CD4-positive, alpha-beta T cell treated with Interleukin-4 for 4 hours (primary cell): Measurements from ENCODE around the gene SPRY4.
"Not testable (repeated sequence)": the region's sequence is repeated elsewhere in the genome, so short reads cannot be mapped to it uniquely, and the experiment has no call there.

Source experiments
- DNase-seq: peaks from one replicate; pipeline ENCODE4 v3.0.0-alpha.2; 2020

SPRY4 gene

DNA sequence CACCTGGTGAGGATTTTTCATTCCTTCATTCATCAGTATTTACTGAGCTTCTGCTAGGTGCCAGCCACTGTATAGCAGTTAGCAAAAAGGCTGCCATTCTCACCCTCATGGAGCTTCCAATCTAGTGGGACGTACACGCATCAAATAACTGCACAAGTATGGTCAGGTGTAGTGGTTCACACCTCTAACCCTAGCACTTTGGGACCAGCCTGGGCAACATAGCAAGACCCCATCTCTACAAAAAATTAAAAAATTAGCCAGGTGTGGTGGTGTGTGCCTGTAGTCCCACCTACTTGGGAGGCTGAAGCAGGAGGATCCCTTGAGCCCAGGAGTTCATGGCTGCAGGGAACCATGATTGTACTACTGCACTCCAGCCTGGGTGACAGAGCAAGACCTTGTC, 8.9 kb upstream of the SPRY4 start:
- not testable (repeated sequence) for DNase-seq

DNA sequence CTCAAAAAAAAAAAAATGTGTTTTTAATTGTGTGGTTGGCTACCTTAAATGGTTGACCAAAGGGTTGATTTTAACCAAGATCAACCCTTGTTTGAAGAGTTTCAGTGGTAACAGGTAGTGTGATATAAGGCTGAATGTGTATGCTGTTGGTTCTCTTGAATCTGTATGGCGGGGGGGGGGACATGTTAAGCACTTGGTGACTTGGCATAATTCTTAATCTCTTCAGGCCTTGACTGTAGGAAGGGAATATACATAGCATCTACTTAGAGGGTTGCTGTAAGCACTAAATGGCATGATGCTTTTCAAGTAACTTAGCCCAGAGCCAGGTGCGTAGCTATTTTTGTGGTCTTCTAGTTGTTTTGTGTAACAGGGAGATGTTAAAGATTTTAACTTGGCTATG, 5.6 kb upstream of the SPRY4 start:
- no peak for DNase-seq

DNA sequence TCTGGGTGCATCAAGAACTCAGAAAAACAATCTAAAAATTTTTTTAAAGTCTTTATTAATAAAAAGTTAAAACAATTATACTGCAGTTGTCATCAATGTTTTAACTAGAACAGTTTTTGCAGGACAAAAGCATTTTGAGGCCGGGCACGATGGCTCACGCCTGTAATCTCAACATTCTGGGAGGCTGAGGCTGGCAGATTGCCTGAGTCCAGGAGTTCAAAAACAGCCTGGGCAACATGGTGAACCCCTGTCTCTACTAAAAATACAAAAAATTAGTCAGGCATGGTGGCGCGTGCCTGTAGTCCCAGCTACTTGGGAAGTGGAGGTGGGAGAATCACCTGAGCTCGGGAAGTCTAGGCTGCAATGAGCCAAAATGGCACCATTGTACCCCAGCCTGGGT, 5.2 kb upstream of the SPRY4 start:
- DNase-seq: no peak

DNA sequence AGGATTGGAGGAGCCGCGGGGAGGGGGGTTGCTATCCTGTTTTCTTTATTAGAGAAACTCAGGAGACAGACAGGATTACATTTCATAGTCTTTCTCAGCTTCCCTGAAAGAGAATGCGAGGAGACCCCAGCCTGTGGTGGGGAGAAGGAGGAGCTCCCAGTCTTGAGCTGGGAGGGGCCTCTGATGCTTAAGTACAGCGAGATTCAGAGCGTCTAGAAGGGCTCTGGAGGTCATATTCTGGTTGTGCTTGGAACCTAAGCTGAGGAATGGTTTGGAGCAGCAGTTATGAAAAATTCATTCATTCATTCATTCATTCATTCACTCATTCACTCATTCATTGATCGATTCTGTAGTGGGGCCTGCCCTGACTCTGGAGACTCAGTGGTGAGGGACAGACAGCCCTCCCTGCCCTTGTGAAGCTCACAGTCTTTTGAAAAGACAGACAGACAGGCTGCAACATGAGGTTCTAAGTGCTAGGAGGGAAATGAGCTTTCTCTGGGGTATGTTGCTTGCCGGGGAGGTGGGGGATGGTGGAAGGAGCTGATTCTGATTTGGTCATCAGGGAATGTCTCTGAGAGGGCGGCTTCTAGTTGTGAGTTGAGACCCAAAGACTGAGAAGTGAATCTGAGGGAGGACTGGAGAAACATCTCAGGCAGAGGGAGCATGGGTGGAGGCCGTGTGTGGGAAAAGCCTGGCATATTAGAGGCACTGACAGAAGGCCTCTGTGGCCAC, 2.5 kb upstream of the SPRY4 start:
- no peak for DNase-seq

DNA sequence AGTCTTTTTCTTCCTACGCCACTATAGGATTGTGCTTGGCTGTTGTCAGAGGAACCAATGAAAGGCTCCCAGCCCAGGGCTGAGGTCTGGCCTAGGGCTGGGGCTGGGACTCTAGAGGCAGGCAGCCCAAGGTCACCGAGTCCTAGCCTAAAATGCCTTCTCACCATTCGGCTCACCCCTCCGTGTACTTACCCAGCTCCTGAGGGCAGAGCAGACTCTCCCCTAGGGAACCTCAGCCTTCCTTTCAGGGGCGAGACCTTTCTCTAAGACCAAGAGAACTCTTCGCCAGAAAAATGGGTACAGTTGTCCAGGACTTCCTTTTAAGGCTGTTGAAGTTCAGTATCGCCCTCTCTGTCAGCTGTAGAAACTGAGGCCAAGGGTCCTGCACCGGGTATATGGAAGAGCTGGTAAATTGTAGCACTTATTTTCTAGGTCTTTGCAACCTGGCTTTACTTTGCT, 1.7 kb upstream of the SPRY4 start:
- DNase-seq: no peak

DNA sequence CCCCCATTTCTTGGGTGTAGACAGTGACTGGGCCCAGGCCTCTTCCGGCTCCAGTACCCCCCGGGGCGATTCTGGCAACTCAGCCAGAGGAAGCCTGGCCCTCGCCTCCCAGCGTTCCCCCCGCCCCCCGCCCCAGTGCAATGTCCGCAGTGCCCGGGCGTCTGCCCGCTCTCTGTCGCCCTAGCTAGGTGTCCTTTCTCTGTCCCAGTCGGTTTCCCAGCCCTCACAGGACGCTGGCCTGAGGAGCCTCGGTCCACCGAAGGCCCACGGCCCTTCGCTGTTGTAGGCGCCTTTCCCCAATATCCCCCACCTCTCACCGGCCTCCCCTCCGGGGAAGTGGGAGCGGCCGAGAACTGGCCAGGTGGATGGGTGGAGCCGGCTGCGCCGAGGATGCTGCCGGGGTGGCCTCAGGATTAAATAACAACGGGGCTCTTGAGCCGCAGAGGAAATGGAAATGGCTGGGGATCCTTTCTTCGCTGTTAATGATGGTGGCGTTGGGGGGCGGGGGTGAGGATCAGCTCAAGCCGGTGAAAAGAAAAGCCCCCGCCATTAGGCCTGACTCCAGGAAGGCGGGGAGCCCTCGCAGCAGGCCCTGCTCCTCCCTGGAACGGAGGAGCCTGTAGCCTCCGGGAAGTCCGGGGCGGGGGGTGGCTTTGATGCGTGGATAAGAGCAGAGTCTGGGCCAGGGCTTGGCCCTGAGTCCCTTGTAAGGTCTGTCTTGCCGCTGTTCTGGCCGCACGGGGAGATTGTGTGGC, 1.1 kb upstream of the SPRY4 start:
- no peak for DNase-seq

DNA sequence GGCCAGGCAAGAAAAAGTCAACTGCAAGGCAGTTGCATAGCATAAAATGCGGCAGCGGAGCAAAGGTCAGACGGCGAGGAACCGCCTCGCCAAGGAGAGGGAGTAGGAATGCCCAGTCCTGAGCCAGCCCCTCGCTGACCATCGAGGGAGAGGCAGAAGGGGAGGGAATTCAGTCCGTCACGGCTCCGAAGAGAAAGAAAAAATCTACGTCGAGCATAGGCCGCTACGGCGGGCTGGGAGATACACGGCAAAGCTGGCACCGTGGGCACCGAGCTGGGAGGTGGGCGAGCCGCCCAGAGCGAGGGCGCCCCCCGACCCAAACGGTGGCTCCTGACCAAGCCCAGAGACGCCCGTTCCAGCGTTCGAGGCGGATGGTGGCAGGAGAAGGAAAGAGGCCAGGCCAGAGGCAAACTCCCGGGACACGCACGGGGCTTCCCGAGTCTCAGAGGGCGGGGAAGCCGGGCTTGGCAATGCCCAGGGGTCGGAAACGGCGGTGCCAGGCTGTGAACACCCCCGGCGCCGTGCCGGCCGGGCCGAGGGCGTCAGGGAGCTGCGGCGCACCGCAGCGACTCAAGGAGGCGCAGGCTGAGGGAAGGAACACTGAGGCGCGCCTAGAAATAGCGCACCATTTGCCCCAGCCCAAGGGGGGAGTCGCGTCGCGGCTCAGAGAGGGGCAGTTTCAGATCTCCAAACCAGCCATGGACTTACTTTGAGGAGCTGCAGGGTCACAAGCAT, 518 bp downstream of the SPRY4 start:
- no peak for DNase-seq

DNA sequence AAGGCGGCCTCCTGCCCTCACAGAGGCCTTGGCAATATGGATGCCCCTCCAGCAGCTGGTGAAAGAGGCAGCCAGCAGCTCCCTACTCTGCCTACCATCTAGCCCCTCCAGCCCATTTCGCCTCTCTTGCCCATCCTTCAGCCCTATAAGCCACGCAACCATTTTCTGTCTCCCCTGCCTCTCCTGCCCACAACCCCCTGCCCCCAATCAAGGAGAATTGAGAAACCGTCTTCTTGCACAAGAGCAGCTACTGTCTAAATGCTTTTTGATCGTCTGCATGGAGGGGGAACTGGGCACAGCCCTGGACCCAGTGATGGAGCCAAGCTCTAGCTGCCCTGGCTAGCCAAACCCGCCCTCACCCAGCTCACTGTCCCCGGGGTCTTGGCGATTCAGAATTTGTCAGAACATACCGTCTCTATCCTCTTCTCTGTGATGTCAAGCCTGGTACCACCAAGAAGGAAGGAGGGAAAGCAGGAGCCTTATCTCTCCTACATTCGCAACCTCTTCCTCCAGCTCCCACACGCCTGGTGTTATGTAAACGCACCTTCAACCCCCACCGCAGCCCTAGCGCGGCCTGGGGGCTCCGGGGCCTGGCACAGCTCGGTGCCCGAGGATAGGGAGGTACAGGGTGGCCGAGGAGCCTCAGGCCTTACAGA, 1.2 kb downstream of the SPRY4 start:
- no peak for DNase-seq

DNA sequence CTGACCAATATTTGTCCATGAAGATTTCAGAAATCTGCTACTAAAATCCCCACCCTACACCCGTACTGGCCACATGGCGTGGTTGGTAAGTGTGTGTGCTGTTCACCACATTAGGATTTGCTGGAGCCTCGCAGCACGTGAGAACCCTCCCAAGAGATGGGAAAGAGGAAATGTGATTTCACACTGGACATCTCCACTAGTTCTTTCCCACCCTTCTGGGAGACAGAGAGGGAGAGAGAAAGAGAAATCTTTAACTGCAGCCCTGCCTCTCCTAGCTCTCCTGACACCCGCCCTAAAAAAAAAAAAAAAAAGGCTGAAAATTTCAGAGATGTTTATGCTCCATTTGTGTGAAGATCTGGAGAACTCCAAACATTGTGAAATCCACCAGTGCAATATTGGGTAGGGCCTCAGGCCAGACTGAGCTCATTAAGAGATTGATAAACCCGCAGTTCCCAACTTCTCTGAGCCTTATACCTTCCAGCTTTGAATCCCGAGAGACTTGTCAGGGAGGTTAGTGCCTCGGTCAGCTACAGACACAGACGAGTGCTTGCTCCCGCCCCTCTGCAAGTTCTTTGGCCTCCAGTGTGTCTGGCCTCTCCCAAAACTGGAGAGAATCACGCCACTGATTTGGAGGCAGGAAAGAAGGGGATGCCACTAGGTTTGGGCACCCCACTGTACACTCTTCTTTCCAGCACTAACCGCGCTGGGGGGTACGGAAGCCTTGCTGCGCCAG, 1.9 kb downstream of the SPRY4 start:
- no peak for DNase-seq

DNA sequence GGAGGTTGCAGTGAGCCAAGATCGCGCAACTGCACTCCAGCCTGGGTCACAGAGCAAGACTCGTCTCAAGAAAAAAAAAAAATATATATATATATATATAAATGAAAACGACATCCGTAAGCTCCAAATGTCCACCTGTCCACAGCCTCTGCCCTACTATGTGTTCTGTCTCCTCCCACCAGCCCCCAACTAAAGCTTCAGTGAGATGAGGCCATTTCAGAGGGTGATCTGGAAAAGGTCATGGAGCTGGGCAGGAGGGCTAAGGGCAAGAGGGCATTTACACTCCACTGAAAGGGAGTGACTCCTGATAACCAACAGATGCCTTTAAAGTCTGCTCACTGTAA, 2.4 kb downstream of the SPRY4 start:
- no peak for DNase-seq

DNA sequence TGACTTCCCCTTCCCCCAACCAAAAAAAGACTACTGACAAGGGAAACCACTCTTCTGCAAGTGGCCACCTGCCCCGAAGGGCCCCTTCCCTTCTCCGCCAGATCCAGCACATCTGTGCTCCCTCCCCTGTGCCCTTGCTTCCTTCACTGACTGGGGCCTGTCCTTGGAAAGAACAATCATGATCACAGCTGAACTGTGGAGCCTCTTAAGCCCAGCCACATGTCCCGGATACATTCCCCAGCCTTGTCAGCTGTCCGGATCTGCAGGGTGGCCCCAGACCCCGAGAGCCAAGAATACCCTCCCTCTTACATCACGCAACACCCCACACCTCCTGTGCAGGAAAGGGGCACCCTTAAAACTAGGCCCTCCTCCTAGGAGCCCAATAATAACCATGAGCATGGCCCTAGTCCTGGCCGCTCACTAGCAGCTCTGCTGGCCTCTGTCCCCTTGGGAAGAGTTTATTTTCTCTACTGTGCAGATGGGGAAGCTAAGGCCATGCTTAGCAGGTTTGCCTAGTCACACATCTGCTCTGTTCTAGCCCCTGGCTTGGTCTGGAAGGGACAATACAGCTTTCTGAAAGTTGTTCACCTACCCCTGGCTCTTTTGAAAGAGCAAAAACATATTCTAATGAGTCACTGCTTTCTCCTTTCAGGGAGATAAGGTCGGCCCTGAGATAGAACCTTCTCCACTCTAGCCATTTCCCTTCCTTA, 3.8 kb downstream of the SPRY4 start:
- DNase-seq: no peak

DNA sequence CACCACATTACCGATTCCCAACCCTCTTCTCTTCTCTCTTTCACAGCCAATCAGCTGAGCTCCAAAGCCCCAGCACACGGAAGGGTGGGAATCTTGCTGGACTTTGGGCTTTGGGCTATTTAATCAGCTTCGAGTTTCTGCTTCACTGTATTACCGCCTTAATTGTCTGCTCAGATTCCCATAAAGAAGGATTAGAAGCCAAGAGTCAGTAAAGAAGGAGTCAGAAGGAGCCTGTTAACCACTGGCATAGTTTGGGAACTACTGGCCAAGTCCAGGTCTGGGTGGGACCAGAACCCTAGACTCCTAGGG, 4.4 kb downstream of the SPRY4 start:
- no peak for DNase-seq

DNA sequence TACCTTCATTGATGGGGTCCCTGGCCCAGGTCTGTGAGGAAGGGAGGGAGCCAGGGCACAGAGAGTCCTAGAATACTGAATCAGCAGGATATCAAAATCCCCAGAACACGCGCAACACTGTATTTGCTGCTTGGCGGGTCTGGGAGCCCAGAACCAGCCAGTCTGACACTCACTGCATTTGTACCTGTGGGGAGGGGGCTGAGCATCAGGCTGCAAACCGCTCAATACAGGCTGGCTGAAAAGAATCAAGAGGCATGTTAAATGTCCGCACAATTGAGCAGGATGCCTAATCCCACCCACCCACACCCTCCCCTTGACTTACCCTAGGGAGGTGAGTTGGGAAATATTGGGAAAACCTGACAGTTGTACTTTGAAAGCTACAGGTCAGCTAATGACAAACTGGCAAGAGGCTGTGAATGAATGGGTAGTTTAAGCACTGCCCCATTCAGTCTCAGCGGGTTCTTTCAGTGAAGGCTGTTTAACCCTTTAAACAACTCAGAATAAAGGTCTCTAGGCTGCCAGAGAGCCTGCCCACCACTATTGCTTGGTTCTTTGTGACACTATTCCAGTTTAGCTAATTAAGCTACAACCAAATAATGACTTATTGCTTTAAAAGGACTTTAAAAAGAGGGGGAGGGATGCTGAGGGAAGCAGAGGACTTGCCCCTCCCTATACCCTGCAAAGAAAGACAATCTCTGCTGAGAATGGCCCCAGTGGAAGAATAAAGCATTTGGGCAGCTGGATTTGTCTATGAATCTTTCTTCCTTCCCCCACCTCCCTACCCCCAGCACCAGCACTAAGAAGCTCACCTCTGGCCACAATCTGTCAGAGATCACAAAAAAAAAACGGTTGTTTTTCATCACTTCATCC, 5.0 kb downstream of the SPRY4 start:
- DNase-seq: no peak

DNA sequence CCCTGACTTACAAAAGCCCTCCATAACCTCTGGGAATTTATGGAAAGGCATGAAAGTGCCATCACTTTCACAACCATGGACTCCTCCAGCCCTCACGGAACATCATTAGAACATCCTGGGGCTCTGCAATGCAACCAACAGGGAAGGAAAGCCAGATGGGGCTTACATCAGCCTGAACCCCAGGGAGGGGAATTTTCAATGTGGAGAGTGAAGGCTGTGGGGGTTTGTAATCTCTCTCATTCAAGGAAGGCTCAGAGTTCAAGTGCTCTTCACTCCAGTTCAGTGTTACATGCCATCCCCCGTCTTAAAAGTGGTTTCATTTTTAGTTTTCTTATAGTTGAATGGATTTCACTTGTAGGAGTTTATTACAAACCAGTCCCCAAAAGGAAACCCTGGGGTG, 5.7 kb downstream of the SPRY4 start:
- no peak for DNase-seq

DNA sequence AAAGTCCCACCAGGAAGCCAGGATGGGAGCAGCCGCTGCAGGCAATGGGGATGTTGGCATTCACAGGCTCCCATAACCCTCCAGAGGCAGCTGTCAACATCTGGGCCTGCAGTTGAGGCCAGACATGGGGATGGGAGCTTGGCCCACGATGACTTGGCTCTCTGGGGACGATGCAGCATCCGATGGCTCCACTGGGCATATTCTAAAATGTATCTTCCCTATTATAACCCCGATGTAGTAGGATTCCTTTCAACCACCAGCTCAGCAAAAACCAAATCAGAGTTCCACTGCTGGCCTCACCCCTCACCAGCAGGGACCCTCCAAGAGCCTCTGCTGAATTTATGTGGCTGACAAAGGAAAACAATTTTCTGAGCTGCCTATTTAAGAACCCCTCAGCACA, 7.1 kb downstream of the SPRY4 start:
- no peak for DNase-seq

DNA sequence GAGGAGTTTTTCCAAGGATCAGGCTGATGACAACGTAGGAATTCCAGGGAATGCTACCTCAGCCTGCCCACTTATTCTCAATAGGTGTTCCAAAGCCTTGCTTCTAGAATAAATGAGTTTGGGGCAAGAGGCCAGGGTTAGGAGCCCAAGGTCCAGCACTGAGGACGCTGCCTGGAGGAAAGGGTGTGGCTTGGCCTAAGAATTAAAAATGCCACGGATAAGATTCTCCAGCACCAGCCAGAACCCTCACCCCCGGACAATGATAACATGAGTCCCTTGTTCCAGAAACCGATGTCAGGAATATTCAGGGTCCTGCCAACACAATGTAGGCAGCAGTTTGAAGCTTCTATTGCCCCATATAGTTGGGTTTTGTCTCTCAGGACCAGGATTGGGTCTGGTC, 7.6 kb downstream of the SPRY4 start:
- DNase-seq: no peak

DNA sequence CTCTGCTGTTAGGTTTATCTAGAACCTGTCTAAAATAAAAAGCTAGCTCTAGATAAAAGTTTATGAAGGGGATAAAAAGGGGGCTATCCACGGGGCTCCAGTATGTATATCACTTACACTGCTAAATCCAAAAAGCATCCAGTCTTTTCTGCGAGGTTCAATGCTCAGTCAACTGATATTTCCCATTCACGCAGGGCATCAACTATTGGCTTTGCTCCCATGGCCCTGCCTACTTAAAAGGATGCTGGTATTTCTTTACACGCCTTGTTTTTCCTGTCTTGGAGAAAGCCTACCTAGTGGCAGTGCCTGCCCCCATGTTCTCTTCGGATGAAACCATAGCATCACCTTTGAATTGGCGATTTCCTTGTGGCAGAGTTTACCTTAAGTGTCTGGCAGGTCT, 8.1 kb downstream of the SPRY4 start:
- DNase-seq: no peak

DNA sequence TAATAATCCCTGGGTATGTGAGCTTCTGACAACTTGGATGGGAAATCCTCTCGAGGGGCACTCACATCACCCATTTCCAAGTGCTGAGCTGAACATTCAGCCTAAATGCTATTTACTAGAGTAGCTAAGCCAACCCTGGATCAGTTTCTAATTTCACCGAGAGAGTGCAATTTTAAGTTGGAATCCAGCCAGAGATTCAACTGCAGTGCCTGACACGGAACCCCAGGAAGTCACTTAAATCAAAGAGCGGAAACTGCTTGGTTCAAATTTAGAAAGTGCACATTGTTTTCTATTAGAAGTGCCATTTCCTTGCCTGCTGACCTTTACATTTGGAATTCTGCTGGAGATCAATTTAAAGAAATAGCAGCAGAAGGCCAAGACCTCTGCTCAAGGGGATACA, 8.8 kb downstream of the SPRY4 start:
- peak; percentile 12 for DNase-seq

DNA sequence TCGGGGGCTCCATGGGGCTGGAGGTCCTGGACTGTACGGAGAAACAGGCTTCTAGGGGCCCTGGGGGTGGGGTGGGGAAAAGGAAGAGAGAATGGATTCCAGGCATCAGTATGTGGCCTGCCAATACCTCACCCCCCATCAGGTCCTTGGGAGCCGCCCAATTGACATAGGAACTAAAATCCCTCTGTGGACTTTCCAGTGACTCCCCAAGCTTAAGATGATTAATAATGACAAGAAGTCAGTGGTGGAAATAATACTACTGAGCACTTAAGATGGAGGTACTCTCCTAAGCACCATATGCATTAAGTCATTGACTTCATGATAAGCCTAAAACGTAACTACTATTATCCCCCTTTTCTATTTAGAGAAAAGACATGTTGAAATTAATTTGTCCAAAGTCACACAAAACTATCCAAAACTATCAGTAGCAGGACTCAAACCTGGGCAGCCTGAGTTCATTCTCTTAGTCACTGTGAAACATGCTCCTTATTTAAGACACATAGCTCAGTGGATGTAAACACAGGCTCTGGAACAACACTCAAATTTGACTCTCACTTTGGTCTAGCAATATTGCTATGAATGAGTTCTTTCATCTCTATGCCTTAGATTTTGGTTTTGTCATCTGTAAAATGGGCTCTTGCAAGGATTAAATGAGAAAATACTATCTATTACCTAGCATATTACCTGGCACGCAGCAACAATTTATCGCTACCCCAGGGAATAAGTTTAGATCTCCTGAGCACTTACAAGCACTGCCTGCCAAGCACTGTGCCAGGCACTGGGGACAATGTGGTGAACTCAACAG, 9.5 kb downstream of the SPRY4 start:
- no peak for DNase-seq

DNA sequence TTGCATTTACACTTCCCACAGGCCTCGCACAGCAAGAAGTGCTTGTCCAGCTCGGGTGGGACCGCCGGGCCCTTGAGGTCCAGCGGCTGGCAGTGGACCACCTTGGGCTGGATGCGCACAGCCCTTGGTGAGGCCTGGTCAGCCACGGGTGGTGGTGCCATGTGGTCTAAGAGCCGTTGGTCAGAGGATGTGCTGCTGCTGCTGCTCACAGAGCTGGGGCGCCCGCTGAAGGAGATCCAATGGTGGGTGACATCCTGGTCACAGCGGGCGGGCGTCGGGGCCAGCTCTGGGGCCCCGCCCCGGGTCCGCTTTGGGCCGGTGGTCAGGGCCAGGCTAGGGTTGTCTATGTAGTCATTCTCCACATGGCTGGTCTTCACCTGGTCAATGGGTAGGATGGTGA, 10.2 kb downstream of the SPRY4 start:
- no peak for DNase-seq
